ENCODE data around the gene CCDC34. TPM values are rescaled to one million over a fixed set of nuclear protein-coding genes. Genes with fewer than 3 reads are reported as not detected.

The CCDC34 gene
- total RNA-seq, 3 donors from 2014 or later (not counting 1 experiment from before 2014, with no cell fraction given): 0.99 to 3.0 (median 1.2) TPM

DNA sequence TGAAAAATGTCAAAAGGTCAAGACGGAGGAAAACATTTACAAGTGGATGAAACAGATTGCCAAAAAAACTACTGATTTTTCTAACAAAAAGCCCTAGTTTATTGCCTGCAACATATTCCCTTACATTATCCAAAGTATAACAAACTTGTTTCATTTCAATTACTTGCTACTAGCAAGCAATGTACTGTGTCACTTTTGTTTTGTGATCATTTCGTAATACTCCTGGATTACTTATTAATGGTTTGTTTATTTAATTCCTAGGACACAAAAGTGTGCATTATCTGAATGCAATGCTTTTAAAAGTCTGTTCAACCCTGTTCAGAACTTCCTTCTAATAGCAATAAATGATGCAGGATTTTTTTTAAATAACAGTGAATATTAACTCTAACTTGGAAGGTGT is 50.9 kb downstream of the CCDC34 start:
- TF ChIP-seq, protein P1, sequence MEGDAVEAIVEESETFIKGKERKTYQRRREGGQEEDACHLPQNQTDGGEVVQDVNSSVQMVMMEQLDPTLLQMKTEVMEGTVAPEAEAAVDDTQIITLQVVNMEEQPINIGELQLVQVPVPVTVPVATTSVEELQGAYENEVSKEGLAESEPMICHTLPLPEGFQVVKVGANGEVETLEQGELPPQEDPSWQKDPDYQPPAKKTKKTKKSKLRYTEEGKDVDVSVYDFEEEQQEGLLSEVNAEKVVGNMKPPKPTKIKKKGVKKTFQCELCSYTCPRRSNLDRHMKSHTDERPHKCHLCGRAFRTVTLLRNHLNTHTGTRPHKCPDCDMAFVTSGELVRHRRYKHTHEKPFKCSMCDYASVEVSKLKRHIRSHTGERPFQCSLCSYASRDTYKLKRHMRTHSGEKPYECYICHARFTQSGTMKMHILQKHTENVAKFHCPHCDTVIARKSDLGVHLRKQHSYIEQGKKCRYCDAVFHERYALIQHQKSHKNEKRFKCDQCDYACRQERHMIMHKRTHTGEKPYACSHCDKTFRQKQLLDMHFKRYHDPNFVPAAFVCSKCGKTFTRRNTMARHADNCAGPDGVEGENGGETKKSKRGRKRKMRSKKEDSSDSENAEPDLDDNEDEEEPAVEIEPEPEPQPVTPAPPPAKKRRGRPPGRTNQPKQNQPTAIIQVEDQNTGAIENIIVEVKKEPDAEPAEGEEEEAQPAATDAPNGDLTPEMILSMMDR (IDR thresholded peaks at IDR 0.05): no peak
- no peak overlapping the region for H3K27ac ChIP-seq (ENCODE audit: low read length)

GRCh38 chr11:27310707-27311106 is 52.3 kb downstream of the CCDC34 start:
- ATAC-seq (no peak), DNase-seq (no peak)
- H3K36me3 Mint-ChIP-seq: no peaks in the 10 kb centered on the region
- no peak overlapping the region for H3K4me3 Mint-ChIP-seq
- Histone ChIP-seq H3K4me1 (ENCODE audit: control insufficient read depth, insufficient read depth, low read length) (no peaks in the 10 kb centered on the region), H3K27me3 (ENCODE audit: control insufficient read depth, insufficient read depth, low read length) (no peaks in the 10 kb centered on the region), H3K4me3 (ENCODE audit: low read length) (no peak overlapping the region), H3K36me3 (ENCODE audit: control insufficient read depth, insufficient read depth, low read length) (no peaks in the 10 kb centered on the region), H3K9me3 (ENCODE audit: control insufficient read depth, insufficient read depth, low read length) (peaks cover 2% of the 10 kb centered on the region), H3K27ac (ENCODE audit: low read length) (no peak overlapping the region)
- H3K27ac Mint-ChIP-seq: no peak overlapping the region
- TF ChIP-seq, protein P1 (IDR thresholded peaks at IDR 0.05): no peak
- intact Hi-C loops (cut with micrococcal nuclease): no loop called here
- H3K27me3 Mint-ChIP-seq (ENCODE audit: low read depth in 2 of 2): peaks cover 0 to 3% of the 10 kb centered on the region in 2 donors
- H3K9me3 Mint-ChIP-seq: peaks cover 5 to 6% of the 10 kb centered on the region in 2 donors
- no peaks in the 10 kb centered on the region for H3K4me1 Mint-ChIP-seq

More for the DNA sequence above, 50.9 kb downstream of the CCDC34 start:
- Histone ChIP-seq H3K4me1 (ENCODE audit: control insufficient read depth, insufficient read depth, low read length) (no peaks in the 10 kb centered on the region), H3K9me3 (ENCODE audit: control insufficient read depth, insufficient read depth, low read length) (no peaks in the 10 kb centered on the region), H3K36me3 (ENCODE audit: control insufficient read depth, insufficient read depth, low read length) (no peaks in the 10 kb centered on the region), H3K27me3 (ENCODE audit: control insufficient read depth, insufficient read depth, low read length) (no peaks in the 10 kb centered on the region), H3K4me3 (ENCODE audit: low read length) (no peak overlapping the region)
- intact Hi-C loops (cut with micrococcal nuclease): no loop called here
- no peaks in the 10 kb centered on the region for H3K36me3 Mint-ChIP-seq
- DNase-seq: no peak
- no peak overlapping the region for H3K4me3 Mint-ChIP-seq
- peaks cover 2 to 3% of the 10 kb centered on the region in 2 donors for H3K9me3 Mint-ChIP-seq
- no peak for ATAC-seq
- WGBS (ENCODE audit: insufficient coverage): 86% methylated on average over 1 of the region's 2 CpGs
- H3K27me3 Mint-ChIP-seq (ENCODE audit: low read depth in 2 of 2): peaks cover 0 to 3% of the 10 kb centered on the region in 2 donors
- no peak overlapping the region for H3K27ac Mint-ChIP-seq
- H3K4me1 Mint-ChIP-seq: no peaks in the 10 kb centered on the region

GRCh38 chr11:27310182-27310581 is 52.8 kb downstream of the CCDC34 start:
- ATAC-seq (no peak), DNase-seq (no peak)
- Mint-ChIP-seq H3K27me3 (ENCODE audit: low read depth in 2 of 2) (peaks cover 0 to 3% of the 10 kb centered on the region in 2 donors), H3K4me3 (no peak overlapping the region), H3K9me3 (peaks cover 5 to 6% of the 10 kb centered on the region in 2 donors), H3K36me3 (no peaks in the 10 kb centered on the region), H3K27ac (no peak overlapping the region), H3K4me1 (no peaks in the 10 kb centered on the region)
- TF ChIP-seq, protein P1 (IDR thresholded peaks at IDR 0.05): no peak
- Histone ChIP-seq H3K4me1 (ENCODE audit: control insufficient read depth, insufficient read depth, low read length) (no peaks in the 10 kb centered on the region), H3K27ac (ENCODE audit: low read length) (no peak overlapping the region), H3K9me3 (ENCODE audit: control insufficient read depth, insufficient read depth, low read length) (peaks cover 3% of the 10 kb centered on the region), H3K27me3 (ENCODE audit: control insufficient read depth, insufficient read depth, low read length) (no peaks in the 10 kb centered on the region), H3K36me3 (ENCODE audit: control insufficient read depth, insufficient read depth, low read length) (no peaks in the 10 kb centered on the region), H3K4me3 (ENCODE audit: low read length) (no peak overlapping the region)
- intact Hi-C loops (cut with micrococcal nuclease): no loop called here

DNA sequence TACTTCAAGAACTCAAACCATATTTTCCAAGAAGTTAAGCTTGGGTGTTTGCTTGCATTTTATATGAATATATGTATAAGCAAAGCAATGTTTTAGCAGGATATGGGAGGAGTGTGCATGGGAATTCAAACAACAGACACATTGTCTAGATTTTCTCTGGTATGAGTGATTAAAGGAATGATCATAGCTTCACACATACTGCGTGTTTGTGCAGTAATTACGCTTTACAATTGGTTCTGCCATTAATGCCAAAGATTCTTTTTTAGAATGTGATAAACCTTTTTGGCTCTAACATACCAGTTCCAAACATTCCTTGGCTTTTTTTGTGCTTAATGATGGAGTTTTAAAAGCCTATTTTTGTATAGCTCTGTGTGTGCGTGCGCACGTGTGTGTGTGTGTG is 54.0 kb downstream of the CCDC34 start:
- TF ChIP-seq, protein P1 (IDR thresholded peaks at IDR 0.05): no peak
- DNase-seq (no peak), ATAC-seq (no peak)
- Histone ChIP-seq H3K9me3 (ENCODE audit: control insufficient read depth, insufficient read depth, low read length) (peaks cover 3% of the 10 kb centered on the region), H3K36me3 (ENCODE audit: control insufficient read depth, insufficient read depth, low read length) (no peaks in the 10 kb centered on the region), H3K4me3 (ENCODE audit: low read length) (no peak overlapping the region), H3K27me3 (ENCODE audit: control insufficient read depth, insufficient read depth, low read length) (no peaks in the 10 kb centered on the region), H3K4me1 (ENCODE audit: control insufficient read depth, insufficient read depth, low read length) (no peaks in the 10 kb centered on the region), H3K27ac (ENCODE audit: low read length) (no peak overlapping the region)
- no peak overlapping the region for H3K27ac Mint-ChIP-seq
- no peak overlapping the region for H3K4me3 Mint-ChIP-seq
- H3K9me3 Mint-ChIP-seq: peaks cover 5 to 6% of the 10 kb centered on the region in 2 donors
- H3K4me1 Mint-ChIP-seq: no peaks in the 10 kb centered on the region
- no peaks in the 10 kb centered on the region for H3K36me3 Mint-ChIP-seq
- intact Hi-C loops (cut with micrococcal nuclease): no loop called here
- no peaks in the 10 kb centered on the region for H3K27me3 Mint-ChIP-seq (ENCODE audit: low read depth in 2 of 2)
- WGBS (ENCODE audit: insufficient coverage): 93% methylated on average over 5 of the region's 5 CpGs
